Mucosa of gallbladder (tissue), 1 donor: ENCODE data around the gene ZMYND8. TPM values are rescaled to one million over a fixed set of nuclear protein-coding genes. Genes with fewer than 3 reads are reported as not detected.
"Not testable (repeated sequence)": the region's sequence is repeated elsewhere in the genome, so short reads cannot be mapped to it uniquely, and the experiment has no call there.

Source experiments
- DNase-seq: peaks from one replicate; pipeline ENCODE4 v3.0.0-alpha.2; 2020; ENCODE audit warnings: low spot score
- total RNA-seq: library from RNA; stranded (reverse); gene quantifications from one replicate; pipeline ENCODE4 v1.2.1, GENCODE V29; 2021
- donor health status: DM: no; HTN: no; CAD: no.

Gene ZMYND8
- total RNA-seq, 1 donor from 2014 or later = 55.2 TPM

- DNase-seq = no peak
Measured at GRCh38 chr20:47370850-47371782, 14.6 kb upstream of the ZMYND8 start.

DNA sequence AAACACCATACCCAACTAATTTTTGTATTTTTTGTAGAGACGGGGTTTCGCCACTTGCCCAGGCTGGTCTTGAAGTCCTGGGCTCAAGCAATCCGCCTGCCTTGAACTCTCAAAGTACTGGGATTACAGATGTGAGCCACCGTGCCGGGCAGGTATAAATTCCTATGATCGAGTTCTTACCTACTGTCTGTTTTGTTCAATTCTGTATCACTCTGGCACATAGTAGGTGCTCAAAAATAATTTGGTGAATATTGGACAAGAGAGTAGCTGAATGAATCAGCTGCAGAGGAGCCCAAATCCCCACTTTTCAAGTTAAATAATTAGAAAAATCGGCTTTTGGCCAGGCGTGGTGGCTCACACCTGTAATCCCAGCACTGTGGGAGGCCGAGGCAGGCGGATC, 13.7 kb upstream of the ZMYND8 start:
- DNase-seq = no peak

GRCh38 chr20:47368301-47368700, 11.8 kb upstream of the ZMYND8 start:
- DNase-seq = no peak

- not testable (repeated sequence) for DNase-seq
Measured at GRCh38 chr20:47366301-47366700, 9.8 kb upstream of the ZMYND8 start.

GRCh38 chr20:47365023-47365764, 8.7 kb upstream of the ZMYND8 start:
- DNase-seq = no peak

GRCh38 chr20:47362361-47363219, 6.1 kb upstream of the ZMYND8 start:
- no peak for DNase-seq

GRCh38 chr20:47361057-47361915, 4.8 kb upstream of the ZMYND8 start:
- no peak for DNase-seq

- DNase-seq = peak; percentile 75
Measured at GRCh38 chr20:47360297-47361056, 4.0 kb upstream of the ZMYND8 start.

DNA sequence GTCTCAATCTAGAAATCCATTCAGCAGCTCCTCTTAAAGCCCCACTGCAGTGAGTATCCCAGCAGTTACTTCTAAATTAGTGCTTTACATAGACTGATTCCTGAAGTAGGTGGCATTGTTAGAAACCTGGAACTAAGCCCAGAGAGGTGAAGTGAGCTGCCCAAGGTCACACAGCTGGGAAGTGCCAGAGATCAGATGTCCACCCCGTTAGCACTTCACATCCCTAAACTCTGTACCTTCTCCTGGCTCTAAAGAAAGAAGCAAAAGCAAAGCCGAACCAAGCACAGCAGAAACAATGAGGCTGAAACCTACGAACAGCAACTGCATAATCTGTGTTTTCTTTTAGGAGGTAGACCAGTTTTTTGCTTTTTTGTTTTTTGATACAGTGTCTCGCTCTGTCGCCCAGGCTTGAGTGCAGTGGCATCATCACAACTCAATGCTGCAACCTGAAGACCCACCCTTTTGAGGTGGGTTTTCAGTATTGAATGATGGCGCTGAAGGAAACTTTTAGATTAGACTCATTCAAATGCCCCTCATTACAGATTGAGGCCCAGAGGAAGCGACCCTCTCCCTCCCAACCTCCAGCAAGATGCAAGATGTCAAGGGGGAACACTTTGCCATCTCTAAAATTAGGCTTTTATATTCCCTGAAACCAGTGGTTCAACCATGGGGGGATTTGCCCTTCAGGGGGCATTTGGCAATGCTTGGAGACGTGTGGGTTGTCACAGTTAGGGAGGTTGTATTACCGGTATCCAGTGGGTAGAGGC, 3.2 kb upstream of the ZMYND8 start:
- DNase-seq = no peak

GRCh38 chr20:47358672-47359529, 2.4 kb upstream of the ZMYND8 start:
- DNase-seq = peak; percentile 94

DNA sequence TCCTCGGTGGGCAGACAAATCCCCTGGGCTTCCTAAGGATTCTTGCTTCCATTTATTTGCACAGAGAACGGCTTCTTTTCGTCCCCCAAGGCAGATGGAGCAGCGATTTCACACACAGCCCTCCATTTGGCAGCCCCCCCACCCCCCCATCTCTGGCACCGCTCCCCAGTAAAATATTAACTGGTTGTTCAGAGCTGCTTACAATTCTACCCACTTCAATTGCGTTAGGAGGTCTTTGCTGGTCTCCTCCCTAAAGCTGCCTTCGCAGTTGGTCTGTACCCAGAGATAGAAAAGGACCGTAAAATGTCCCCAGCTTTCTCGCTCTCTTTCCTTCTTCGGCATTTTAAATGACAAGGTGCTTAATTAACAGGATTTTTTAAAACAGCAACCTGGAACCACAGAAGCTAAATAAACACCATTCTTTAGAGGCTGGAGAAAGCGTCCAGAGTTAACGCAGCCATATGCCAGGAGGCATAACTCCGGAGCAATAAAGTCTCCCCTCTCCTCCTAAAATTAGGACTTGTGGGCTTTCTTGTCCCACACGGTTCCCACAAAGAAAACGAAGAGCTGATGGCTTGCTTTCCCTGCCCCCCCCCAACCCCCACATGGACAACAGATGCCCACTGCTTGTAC, 1.7 kb upstream of the ZMYND8 start:
- DNase-seq = no peak

DNA sequence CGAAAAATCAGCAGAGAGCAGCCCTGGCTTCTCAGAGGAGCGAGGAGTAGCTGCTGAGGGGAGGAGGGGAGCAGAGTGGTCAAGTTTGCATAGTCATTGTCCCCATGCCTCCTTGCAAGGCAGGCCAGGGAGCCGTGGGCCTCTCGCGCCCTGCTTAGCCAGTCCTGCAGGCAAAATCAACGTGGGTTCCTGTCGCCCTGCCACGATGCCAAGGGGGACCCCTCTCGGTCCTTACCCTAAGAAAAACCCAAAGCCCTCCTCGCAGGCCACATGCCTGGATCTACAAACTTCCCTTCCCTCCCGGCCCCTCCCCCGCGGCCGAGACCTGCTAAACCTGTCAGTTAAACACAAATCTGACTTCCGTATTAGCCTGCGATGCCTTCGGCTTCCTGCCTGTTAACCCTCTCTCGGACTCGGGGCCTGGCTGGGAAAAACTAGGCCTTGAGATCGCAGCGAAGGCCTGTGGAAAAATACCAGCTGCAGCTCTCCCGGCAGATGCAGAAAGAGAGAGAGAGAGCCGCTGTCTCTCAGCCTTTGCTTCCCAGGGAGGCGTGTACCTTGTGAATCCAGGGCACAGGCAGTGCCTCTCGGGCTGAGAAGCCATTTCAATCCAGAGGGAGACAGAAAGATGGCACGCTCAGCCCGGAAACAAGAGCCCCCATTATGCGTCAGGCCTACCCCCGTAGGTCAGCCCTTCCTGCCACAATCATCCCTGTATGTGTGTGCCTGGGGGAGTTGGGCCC, 968 bp upstream of the ZMYND8 start:
- peak; percentile 83 for DNase-seq

- no peak for DNase-seq
Measured at GRCh38 chr20:47356220-47356525, 326 bp downstream of the ZMYND8 start.

DNA sequence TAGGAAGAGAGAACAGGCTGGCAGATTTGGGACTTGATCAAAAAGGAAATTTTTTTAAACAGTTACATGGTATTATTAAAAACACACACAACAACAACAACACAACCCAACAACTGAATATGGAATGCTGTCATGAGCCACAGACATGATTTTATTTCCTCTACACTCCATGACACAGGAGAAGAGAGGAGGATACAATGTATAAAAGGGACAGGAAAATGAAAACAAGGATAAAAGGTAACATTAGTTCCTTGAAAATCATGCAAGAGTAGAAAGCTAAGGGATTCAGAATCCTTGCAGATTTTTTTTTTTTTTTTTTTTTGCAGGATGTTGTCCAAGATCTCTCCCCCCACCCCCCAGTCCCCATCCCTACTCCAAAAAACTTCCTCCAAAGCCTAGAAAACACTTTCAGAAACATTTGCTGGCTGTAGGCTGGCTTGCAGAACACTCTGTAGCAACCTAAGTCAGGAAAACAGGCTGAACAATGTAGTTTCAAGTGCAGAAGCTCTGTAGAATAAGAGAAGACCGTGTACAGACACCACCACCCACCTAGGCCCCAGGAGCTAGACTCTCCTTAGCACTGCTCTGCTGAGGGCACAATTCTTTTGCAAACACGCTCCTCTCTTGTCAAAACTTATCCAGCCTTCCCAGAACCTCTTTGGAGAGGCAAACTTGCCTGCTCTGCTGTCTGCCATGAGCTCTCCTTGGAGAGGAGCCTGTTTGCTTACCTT, 845 bp downstream of the ZMYND8 start:
- DNase-seq = no peak

DNA sequence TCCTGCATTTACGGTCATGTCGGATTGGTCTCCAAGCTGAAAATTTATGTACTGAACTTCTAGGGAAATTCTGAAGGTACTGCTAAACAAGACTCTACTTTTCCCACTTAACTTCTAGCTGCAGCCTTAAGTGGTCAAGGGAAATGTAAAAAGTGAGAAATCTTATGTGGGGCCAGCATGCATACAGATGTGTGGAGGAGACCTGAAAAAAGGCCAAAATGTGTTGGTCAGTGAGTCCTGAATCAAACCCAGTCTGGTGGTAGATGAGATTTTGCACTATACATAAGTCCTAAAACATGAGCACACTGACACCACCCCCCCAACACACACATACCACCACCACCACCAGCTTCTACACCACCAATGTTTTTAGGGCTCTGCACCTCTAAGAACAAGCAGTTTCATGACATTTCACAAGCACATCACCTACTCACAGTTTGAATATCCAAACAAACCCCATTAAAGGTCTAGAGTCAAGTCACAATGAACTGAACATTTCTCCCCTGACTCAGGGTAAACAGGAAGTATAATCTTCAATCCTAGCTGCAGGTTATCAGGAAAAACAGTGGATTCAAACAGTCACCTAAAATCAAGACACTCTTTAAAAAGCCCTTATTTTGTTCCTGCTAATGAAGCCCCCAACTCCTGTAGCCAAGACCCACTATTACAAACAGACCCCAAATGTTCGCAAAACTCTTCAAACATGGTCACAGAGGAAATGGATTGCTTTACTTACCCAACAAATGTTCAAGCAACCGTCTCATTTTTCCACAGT, 1.6 kb downstream of the ZMYND8 start:
- no peak for DNase-seq

DNA sequence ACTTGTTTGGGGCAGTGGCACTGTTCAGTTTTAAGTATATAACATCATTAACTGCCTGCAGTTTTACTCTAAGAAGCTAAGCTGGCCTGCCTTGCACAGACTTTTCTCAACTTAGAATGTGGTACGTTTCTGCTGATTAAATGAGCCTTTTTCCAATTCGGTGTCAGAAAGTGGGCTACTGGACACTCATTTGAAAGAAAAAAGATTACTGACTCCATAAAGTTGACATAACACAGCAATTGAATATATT, 2.1 kb downstream of the ZMYND8 start:
- no peak for DNase-seq
